Right lobe of liver (tissue), 4 donors: ENCODE results near the gene HYLS1.

ENCODE experiments used
- CTCF ChIP-seq, 4 donors: fragments of 200-600 bp in 3 of 4; fragments of 450-650 bp in 1 of 4; IDR thresholded peaks; one replicate each; pipeline versions ENCODE4 v1.5.1 to v1.8.0; 2016 to 2022; ENCODE audit warnings: antibody characterized with exemption in 4 of 4, mild to moderate bottlenecking in 2 of 4
- POLR2A ChIP-seq: fragments of 450-650 bp; IDR thresholded peaks from one replicate; pipeline ENCODE4 v1.6.1; 2017; ENCODE audit warnings: antibody characterized with exemption, mild to moderate bottlenecking
- donor health status: DM: no; HTN: no; CAD: no.
- donor health status: DM: no; HTN: no; CAD: no.
- donor health status: DM: no; HTN: yes; CAD: no.

GRCh38 chr11:125921042-125921441, 33.6 kb downstream of the HYLS1 start:
- TF ChIP-seq CTCF (IDR thresholded peaks at IDR 0.05) (no peak), POLR2A (no peak)
